ENCODE results near the gene FAM107A. TPM values are rescaled to one million over a fixed set of nuclear protein-coding genes. Genes with fewer than 3 reads are reported as not detected.

Gene FAM107A
- total RNA-seq, 4 donors from 2014 or later = 26.4 to 165 (median 59.4) TPM

- DNase-seq (ENCODE audit: low spot score) = no peak
- TF ChIP-seq CTCF (IDR thresholded peaks at IDR 0.05) = no peak
- ATAC-seq (ENCODE audit: low FRiP score) = no peak
These were observed 39.5 kb downstream of the FAM107A start for GRCh38 chr3:58537412-58538301.

GRCh38 chr3:58536501-58537411 is 40.4 kb downstream of the FAM107A start, which contains the start of gene ACOX2:
ACOX2 (minus strand) TSS chr3:58537190; CDS start chr3:58535106, 2,084 bp downstream.
- DNase-seq (ENCODE audit: low spot score) (no peak), ATAC-seq (ENCODE audit: low FRiP score) (peak; percentile 91)
- no peak for TF ChIP-seq CTCF (IDR thresholded peaks at IDR 0.05)

GRCh38 chr3:58535531-58536500 is 41.4 kb downstream of the FAM107A start:
- TF ChIP-seq CTCF (IDR thresholded peaks at IDR 0.05) = no peak
- ATAC-seq (ENCODE audit: low FRiP score) (no peak), DNase-seq (ENCODE audit: low spot score) (no peak)

GRCh38 chr3:58534592-58535494 is 42.3 kb downstream of the FAM107A start:
- TF ChIP-seq CTCF (IDR thresholded peaks at IDR 0.05) = no peak
- no peak for DNase-seq (ENCODE audit: low spot score)
- no peak for ATAC-seq (ENCODE audit: low FRiP score)

GRCh38 chr3:58532794-58533220 is 44.4 kb downstream of the FAM107A start:
- DNase-seq (ENCODE audit: low spot score) (peak; percentile 44), ATAC-seq (ENCODE audit: low FRiP score) (peak; percentile 60)
- TF ChIP-seq CTCF (IDR thresholded peaks at IDR 0.05) = peak in 2 of 3 donors; percentile 55 to 83

All from omental fat pad (tissue), 4 donors.